ENCODE results near the gene CEP19.

DNA sequence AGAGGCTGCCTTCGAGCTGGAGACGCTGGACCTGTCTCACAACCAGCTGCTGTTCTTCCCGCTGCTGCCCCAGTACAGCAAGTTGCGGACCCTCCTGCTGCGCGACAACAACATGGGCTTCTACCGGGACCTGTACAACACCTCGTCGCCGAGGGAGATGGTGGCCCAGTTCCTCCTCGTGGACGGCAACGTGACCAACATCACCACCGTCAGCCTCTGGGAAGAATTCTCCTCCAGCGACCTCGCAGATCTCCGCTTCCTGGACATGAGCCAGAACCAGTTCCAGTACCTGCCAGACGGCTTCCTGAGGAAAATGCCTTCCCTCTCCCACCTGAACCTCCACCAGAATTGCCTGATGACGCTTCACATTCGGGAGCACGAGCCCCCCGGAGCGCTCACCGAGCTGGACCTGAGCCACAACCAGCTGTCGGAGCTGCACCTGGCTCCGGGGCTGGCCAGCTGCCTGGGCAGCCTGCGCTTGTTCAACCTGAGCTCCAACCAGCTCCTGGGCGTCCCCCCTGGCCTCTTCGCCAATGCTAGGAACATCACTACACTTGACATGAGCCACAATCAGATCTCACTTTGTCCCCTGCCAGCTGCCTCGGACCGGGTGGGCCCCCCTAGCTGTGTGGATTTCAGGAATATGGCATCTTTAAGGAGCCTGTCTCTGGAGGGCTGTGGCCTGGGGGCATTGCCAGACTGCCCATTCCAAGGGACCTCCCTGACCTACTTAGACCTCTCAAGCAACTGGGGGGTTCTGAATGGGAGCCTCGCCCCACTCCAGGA is 51.5 kb downstream of the CEP19 start:
- TF ChIP-seq, protein P1, sequence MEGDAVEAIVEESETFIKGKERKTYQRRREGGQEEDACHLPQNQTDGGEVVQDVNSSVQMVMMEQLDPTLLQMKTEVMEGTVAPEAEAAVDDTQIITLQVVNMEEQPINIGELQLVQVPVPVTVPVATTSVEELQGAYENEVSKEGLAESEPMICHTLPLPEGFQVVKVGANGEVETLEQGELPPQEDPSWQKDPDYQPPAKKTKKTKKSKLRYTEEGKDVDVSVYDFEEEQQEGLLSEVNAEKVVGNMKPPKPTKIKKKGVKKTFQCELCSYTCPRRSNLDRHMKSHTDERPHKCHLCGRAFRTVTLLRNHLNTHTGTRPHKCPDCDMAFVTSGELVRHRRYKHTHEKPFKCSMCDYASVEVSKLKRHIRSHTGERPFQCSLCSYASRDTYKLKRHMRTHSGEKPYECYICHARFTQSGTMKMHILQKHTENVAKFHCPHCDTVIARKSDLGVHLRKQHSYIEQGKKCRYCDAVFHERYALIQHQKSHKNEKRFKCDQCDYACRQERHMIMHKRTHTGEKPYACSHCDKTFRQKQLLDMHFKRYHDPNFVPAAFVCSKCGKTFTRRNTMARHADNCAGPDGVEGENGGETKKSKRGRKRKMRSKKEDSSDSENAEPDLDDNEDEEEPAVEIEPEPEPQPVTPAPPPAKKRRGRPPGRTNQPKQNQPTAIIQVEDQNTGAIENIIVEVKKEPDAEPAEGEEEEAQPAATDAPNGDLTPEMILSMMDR (conservative IDR thresholded peaks at IDR 0.05; ENCODE audit: low read depth, low read length), result no peak
- no peak for TF ChIP-seq RAD21 (IDR thresholded peaks at IDR 0.05; ENCODE audit: low read length)

All from IMR-90 (cell line).